GM20000 (cell line): ENCODE measurements around the gene LYRM4.

ENCODE experiments used
- DNase-seq: peaks from one replicate; pipeline ENCODE4 v3.0.0; 2012; ENCODE audit warnings: low spot score
- CTCF ChIP-seq: IDR thresholded peaks from 2 replicates; pipeline ENCODE4 v1.5.1; 2012; ENCODE audit warnings: mild to moderate bottlenecking, control low read depth; ENCODE audit errors: extremely low read depth, missing control alignments

LYRM4 gene

GRCh38 chr6:5119090-5119951 is 141.4 kb downstream of the LYRM4 start:
- TF ChIP-seq CTCF = no peak
- DNase-seq = no peak

- TF ChIP-seq CTCF = no peak
- DNase-seq = no peak
These were observed 144.3 kb downstream of the LYRM4 start for GRCh38 chr6:5116243-5116991.

DNA sequence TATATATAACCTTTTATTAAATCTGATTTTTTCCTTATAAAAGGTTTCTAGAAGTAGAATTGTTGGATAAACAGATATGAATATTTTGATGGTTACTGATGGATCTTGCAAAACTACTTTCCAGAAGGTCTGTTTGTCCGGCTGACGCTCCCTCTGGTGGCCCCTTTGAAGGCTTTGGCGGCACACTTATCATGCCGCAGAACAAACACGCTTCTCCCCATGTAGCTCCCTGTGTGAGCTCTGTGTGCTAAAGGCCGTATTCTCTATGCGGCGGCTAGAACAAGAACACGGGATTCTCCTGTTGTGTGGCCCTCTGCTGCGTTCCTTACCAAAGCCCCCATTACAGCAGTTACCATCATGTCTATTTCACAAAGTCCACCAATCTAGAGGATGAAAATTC is 145.6 kb downstream of the LYRM4 start:
- no peak for DNase-seq
- no peak for TF ChIP-seq CTCF

GRCh38 chr6:5113096-5113495 is 147.7 kb downstream of the LYRM4 start:
- no peak for DNase-seq

GRCh38 chr6:5112066-5112799 is 148.5 kb downstream of the LYRM4 start:
- DNase-seq = no peak
- no peak for TF ChIP-seq CTCF

More at GRCh38 chr6:5113096-5113495, 147.7 kb downstream of the LYRM4 start:
- TF ChIP-seq CTCF = no peak

- no peak for TF ChIP-seq CTCF
- DNase-seq = no peak
These were observed 149.1 kb downstream of the LYRM4 start for GRCh38 chr6:5111626-5112025.
